GM21515 (cell line): ENCODE measurements around the gene COL11A2.

Source experiments
- ATAC-seq: cut with Tn5 transposase; IDR thresholded peaks from one replicate; pipeline ENCODE4 v1.9.1; 2021; ENCODE audit not compliant: unreplicated experiment

The COL11A2 gene

GRCh38 chr6:33120001-33120400 lies 72.3 kb downstream of the COL11A2 start:
- no peak for ATAC-seq

- no peak for ATAC-seq
These were observed 73.6 kb downstream of the COL11A2 start for GRCh38 chr6:33118525-33119123.

GRCh38 chr6:33117811-33118277 lies 74.4 kb downstream of the COL11A2 start:
- ATAC-seq, result no peak

GRCh38 chr6:33116841-33117711 lies 75.2 kb downstream of the COL11A2 start:
- ATAC-seq, result no peak

GRCh38 chr6:33116417-33116816 lies 75.8 kb downstream of the COL11A2 start:
- ATAC-seq, result no peak

GRCh38 chr6:33114406-33114805 lies 77.9 kb downstream of the COL11A2 start:
- no peak for ATAC-seq

- ATAC-seq, result no peak
These were observed 78.5 kb downstream of the COL11A2 start for GRCh38 chr6:33113755-33114154.
